NCI-H2029 (cell line): ENCODE results near the gene PSEN2.
"Not testable (repeated sequence)": the region's sequence is repeated elsewhere in the genome, so short reads cannot be mapped to it uniquely, and the experiment has no call there.

ENCODE experiments used
- DNase-seq: peaks from one replicate; lab custom pipeline; 2025; lab: John Stamatoyannopoulos, UW

PSEN2 gene

GRCh38 chr1:226870401-226871279 is at the start of gene PSEN2:
PSEN2 (plus strand) TSS chr1:226870616; CDS start chr1:226881908, 11,292 bp downstream.
- DNase-seq, result peak; percentile 55

- DNase-seq, result no peak
Observed at GRCh38 chr1:226820941-226821718, 49.3 kb upstream of the PSEN2 start.

- DNase-seq, result no peak
Observed at GRCh38 chr1:226821719-226822085, 48.7 kb upstream of the PSEN2 start.

GRCh38 chr1:226823643-226824042 is 46.8 kb upstream of the PSEN2 start:
- no peak for DNase-seq

- no peak for DNase-seq
Observed at GRCh38 chr1:226825037-226825745, 45.2 kb upstream of the PSEN2 start.

- no peak for DNase-seq
Observed at GRCh38 chr1:226825746-226826100, 44.7 kb upstream of the PSEN2 start.

GRCh38 chr1:226826479-226827261 is 43.7 kb upstream of the PSEN2 start:
- DNase-seq, result no peak

GRCh38 chr1:226827458-226827857 is 43.0 kb upstream of the PSEN2 start:
- DNase-seq, result no peak

GRCh38 chr1:226827968-226828513 is 42.4 kb upstream of the PSEN2 start:
- DNase-seq, result peak; percentile 80

GRCh38 chr1:226829105-226829504 is 41.3 kb upstream of the PSEN2 start:
- no peak for DNase-seq

- DNase-seq, result no peak
Observed at GRCh38 chr1:226831953-226832352, 38.5 kb upstream of the PSEN2 start.

- no peak for DNase-seq
Observed at GRCh38 chr1:226832613-226833012, 37.8 kb upstream of the PSEN2 start.

GRCh38 chr1:226834179-226834578 is 36.2 kb upstream of the PSEN2 start:
- DNase-seq, result not testable (repeated sequence)

- not testable (repeated sequence) for DNase-seq
Observed at GRCh38 chr1:226835396-226835795, 35.0 kb upstream of the PSEN2 start.

GRCh38 chr1:226837966-226838365 is 32.5 kb upstream of the PSEN2 start:
- not testable (repeated sequence) for DNase-seq

GRCh38 chr1:226838456-226838855 is 32.0 kb upstream of the PSEN2 start:
- no peak for DNase-seq

- DNase-seq, result no peak
Observed at GRCh38 chr1:226845624-226846023, 24.8 kb upstream of the PSEN2 start.

GRCh38 chr1:226846786-226847185 is 23.6 kb upstream of the PSEN2 start:
- no peak for DNase-seq

GRCh38 chr1:226854548-226854947 is 15.9 kb upstream of the PSEN2 start:
- not testable (repeated sequence) for DNase-seq

GRCh38 chr1:226862890-226863289 is 7.5 kb upstream of the PSEN2 start:
- DNase-seq, result no peak

- DNase-seq, result no peak
Observed at GRCh38 chr1:226863446-226863845, 7.0 kb upstream of the PSEN2 start.
